GM10248 (cell line): Measurements from ENCODE around the gene FREM3.

Experiments
- CTCF ChIA-PET: fragments of 300-600 bp; sonication (Branson Sonifier 250); formaldehyde crosslinking; extraction: SDS; loops from one replicate; lab custom pipeline; 2021; ENCODE audit warnings: antibody characterized with exemption; lab: Yijun Ruan, JAX
- POLR2A ChIA-PET: fragments of 350-650 bp; sonication (Branson Sonifier 250); formaldehyde crosslinking; extraction: SDS; loops from one replicate; lab custom pipeline; 2020; ENCODE audit warnings: antibody characterized with exemption; lab: Yijun Ruan, JAX
- DNase-seq: peaks from one replicate; pipeline ENCODE4 v3.0.0; 2012; ENCODE audit errors: extremely low spot score
- CTCF ChIP-seq: IDR thresholded peaks from 2 replicates; pipeline ENCODE4 v1.5.1; 2012; ENCODE audit warnings: mild to moderate bottlenecking, low read depth; ENCODE audit errors: extremely low read depth, missing control alignments, control extremely low read depth

Gene FREM3

GRCh38 chr4:143581331-143581946 is 119.0 kb downstream of the FREM3 start:
- POLR2A ChIA-PET: no interaction called here
- CTCF ChIA-PET: interaction anchor here (1.3 to 4.9 kb wide), 2 partner anchors 10 to 22 kb away, joined by 4 to 24 read pairs; no protein-coding TSS in a partner anchor
- DNase-seq: no peak
- TF ChIP-seq CTCF: no peak

- ChIA-PET CTCF (no interaction called here), POLR2A (no interaction called here)
- no peak for TF ChIP-seq CTCF
- no peak for DNase-seq
Measured at GRCh38 chr4:143575331-143575730, 125.1 kb downstream of the FREM3 start.

GRCh38 chr4:143564472-143564871 is 136.0 kb downstream of the FREM3 start:
- CTCF ChIA-PET: no interaction called here
- DNase-seq: no peak
- POLR2A ChIA-PET: no interaction called here
- no peak for TF ChIP-seq CTCF

- ChIA-PET POLR2A (no interaction called here), CTCF (interaction anchor here (2.0 to 2.9 kb wide), 3 partner anchors 8 to 17 kb away, joined by 11 to 25 read pairs (median 12); no protein-coding TSS in a partner anchor)
- no peak for TF ChIP-seq CTCF
- peak; percentile 20 for DNase-seq
Measured at GRCh38 chr4:143559757-143560147, 140.7 kb downstream of the FREM3 start.

- ChIA-PET CTCF (interaction anchor here (0.6 to 2.9 kb wide), 9 partner anchors 9 to 349 kb away, joined by 3 to 25 read pairs (median 4); no protein-coding TSS in a partner anchor), POLR2A (interaction anchor here (0.6 kb wide), 1 partner anchor 367 kb away, joined by 7 read pairs; no protein-coding TSS in a partner anchor)
- TF ChIP-seq CTCF: peak; percentile 79
- peak; percentile 79 for DNase-seq
Measured at GRCh38 chr4:143558823-143559756, 141.4 kb downstream of the FREM3 start.

- TF ChIP-seq CTCF: no peak
- POLR2A ChIA-PET: no interaction called here
- no peak for DNase-seq
- CTCF ChIA-PET: interaction anchor here (0.8 to 2.9 kb wide), 9 partner anchors 8 to 350 kb away, joined by 3 to 25 read pairs (median 3); no protein-coding TSS in a partner anchor
Measured at GRCh38 chr4:143558286-143558685, 142.2 kb downstream of the FREM3 start.
